SK-N-SH treated with all-trans-retinoic acid at 6 μM for 48 hours (cell line): Measurements from ENCODE around the gene HTR2A.

Experiments
- ATAC-seq: fragments of 200-7000 bp; cut with Tn5 transposase; 3 replicates; pipeline ENCODE4 v1.9.1; 2020; ENCODE audit warnings: mild to moderate bottlenecking, moderate library complexity
- ARNTL ChIP-seq: fragments of 450-650 bp; formaldehyde crosslinking; IDR thresholded peaks from 2 replicates; pipeline ENCODE4 v1.5.0; 2020; ENCODE audit warnings: low read depth, mild to moderate bottlenecking, moderate library complexity, borderline replicate concordance
- BACH2 ChIP-seq: fragments of 250-450 bp; sonication (Bioruptor Pico); IDR thresholded peaks from 2 replicates; pipeline ENCODE4 v1.9.0; 2021; ENCODE audit warnings: mild to moderate bottlenecking, borderline replicate concordance
- ESRRG ChIP-seq: fragments of 250-450 bp; sonication (Bioruptor Pico); IDR thresholded peaks from 2 replicates; pipeline ENCODE4 v1.6.1; 2021; ENCODE audit warnings: mild to moderate bottlenecking
- GLIS3 ChIP-seq: fragments of 250-450 bp; sonication (Bioruptor Pico); IDR thresholded peaks from 2 replicates; pipeline ENCODE4 v1.5.0; 2020; ENCODE audit warnings: mild to moderate bottlenecking, moderate library complexity
- ISL1 ChIP-seq: fragments of 250-450 bp; sonication (Bioruptor Pico); IDR thresholded peaks from 2 replicates; pipeline ENCODE4 v2.1.2; 2022; ENCODE audit warnings: mild to moderate bottlenecking, moderate library complexity
- OSR1 ChIP-seq: fragments of 250-450 bp; sonication (Bioruptor Pico); IDR thresholded peaks from 2 replicates; pipeline ENCODE4 v1.8.0; 2022; ENCODE audit warnings: moderate library complexity, mild to moderate bottlenecking, inconsistent platforms
- PPARA ChIP-seq: fragments of 250-450 bp; sonication (Bioruptor Pico); IDR thresholded peaks from 2 replicates; pipeline ENCODE4 v1.5.0; 2020; ENCODE audit warnings: mild to moderate bottlenecking, borderline replicate concordance
- RARB ChIP-seq: fragments of 250-450 bp; sonication (Bioruptor Pico); IDR thresholded peaks from 2 replicates; pipeline ENCODE4 v1.8.0; 2021; ENCODE audit warnings: mild to moderate bottlenecking, moderate library complexity
- SNAI2 ChIP-seq: fragments of 250-450 bp; sonication (Bioruptor Pico); IDR thresholded peaks from 2 replicates; pipeline ENCODE4 v1.5.0; 2020; ENCODE audit warnings: mild to moderate bottlenecking, moderate library complexity
- TCF4 ChIP-seq: fragments of 250-450 bp; sonication (Bioruptor Pico); IDR thresholded peaks from 2 replicates; pipeline ENCODE4 v1.8.0; 2021; ENCODE audit warnings: mild to moderate bottlenecking, moderate library complexity, borderline replicate concordance
- TOX ChIP-seq: fragments of 250-450 bp; sonication (Bioruptor Pico); IDR thresholded peaks from 2 replicates; pipeline ENCODE4 v1.8.0; 2021; ENCODE audit warnings: mild to moderate bottlenecking, moderate library complexity, borderline replicate concordance
- ZC3H10 ChIP-seq: fragments of 250-450 bp; sonication (Bioruptor Pico); IDR thresholded peaks from 2 replicates; pipeline ENCODE4 v1.5.1; 2021; ENCODE audit warnings: mild to moderate bottlenecking, moderate library complexity
- ZFP3 ChIP-seq: fragments of 250-450 bp; sonication (Bioruptor Pico); IDR thresholded peaks from 2 replicates; pipeline ENCODE4 v1.5.0; 2020; ENCODE audit warnings: mild to moderate bottlenecking, moderate library complexity
- ZFP30 ChIP-seq: fragments of 450-650 bp; formaldehyde crosslinking; IDR thresholded peaks from 2 replicates; pipeline ENCODE4 v1.5.0; 2022; ENCODE audit warnings: mild to moderate bottlenecking, moderate library complexity
- ZNF565 ChIP-seq: fragments of 450-650 bp; formaldehyde crosslinking; conservative IDR thresholded peaks from 2 replicates; pipeline ENCODE4 v1.5.0; 2020; ENCODE audit warnings: low read depth, mild to moderate bottlenecking, moderate library complexity
- ZNF70 ChIP-seq: fragments of 450-650 bp; formaldehyde crosslinking; IDR thresholded peaks from 2 replicates; pipeline ENCODE4 v1.5.0; 2020; ENCODE audit warnings: mild to moderate bottlenecking, moderate library complexity
- ZNF8 ChIP-seq: fragments of 450-650 bp; formaldehyde crosslinking; IDR thresholded peaks from 2 replicates; pipeline ENCODE4 v1.5.0; 2020; ENCODE audit warnings: mild to moderate bottlenecking, moderate library complexity
- TF ChIP-seq, protein P1 (sequence below): fragments of 250-450 bp; sonication (Bioruptor Pico); IDR thresholded peaks from 2 replicates; pipeline ENCODE4 v1.5.1; 2021; ENCODE audit warnings: mild to moderate bottlenecking, moderate library complexity
- TF ChIP-seq, protein P2 (sequence below): fragments of 250-450 bp; sonication (Bioruptor Pico); IDR thresholded peaks from 2 replicates; pipeline ENCODE4 v1.8.0; 2020; ENCODE audit warnings: mild to moderate bottlenecking, moderate library complexity, borderline replicate concordance
- TF ChIP-seq, protein P3 (sequence below): fragments of 250-450 bp; sonication (Bioruptor Pico); IDR thresholded peaks from 2 replicates; pipeline ENCODE4 v1.8.0; 2021; ENCODE audit warnings: low read depth, mild to moderate bottlenecking, moderate library complexity, borderline replicate concordance

The HTR2A gene

DNA sequence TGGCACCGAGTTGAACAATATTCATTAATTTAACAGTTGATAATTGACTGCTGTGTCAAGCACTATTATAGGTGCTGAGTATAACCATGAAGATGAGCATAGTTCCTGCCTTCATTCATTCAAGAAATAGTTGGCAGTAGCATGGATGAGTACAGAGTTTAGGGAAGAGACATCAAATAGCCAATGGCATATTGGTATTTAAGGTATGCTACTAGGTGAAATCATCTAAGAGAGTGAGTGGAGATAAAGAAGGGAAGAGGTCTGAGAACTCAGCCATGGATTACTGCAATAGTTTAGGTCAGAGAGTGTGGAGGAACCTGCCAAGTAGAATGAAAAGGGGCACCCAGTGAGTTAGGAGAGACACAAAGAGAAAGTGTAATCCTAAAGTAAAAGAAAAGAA is 4.9 kb upstream of the HTR2A start:
- TF ChIP-seq ISL1 (CRISPR knock-in tag) (no peak), OSR1 (CRISPR knock-in tag) (no peak), GLIS3 (CRISPR knock-in tag) (no peak), ZFP30 (no peak), ZNF70 (no peak), ARNTL (CRISPR knock-in tag) (no peak), RARB (CRISPR knock-in tag) (no peak), TOX (CRISPR knock-in tag) (no peak), PPARA (CRISPR knock-in tag) (no peak), ZC3H10 (CRISPR knock-in tag) (no peak)
- TF ChIP-seq, protein P1, sequence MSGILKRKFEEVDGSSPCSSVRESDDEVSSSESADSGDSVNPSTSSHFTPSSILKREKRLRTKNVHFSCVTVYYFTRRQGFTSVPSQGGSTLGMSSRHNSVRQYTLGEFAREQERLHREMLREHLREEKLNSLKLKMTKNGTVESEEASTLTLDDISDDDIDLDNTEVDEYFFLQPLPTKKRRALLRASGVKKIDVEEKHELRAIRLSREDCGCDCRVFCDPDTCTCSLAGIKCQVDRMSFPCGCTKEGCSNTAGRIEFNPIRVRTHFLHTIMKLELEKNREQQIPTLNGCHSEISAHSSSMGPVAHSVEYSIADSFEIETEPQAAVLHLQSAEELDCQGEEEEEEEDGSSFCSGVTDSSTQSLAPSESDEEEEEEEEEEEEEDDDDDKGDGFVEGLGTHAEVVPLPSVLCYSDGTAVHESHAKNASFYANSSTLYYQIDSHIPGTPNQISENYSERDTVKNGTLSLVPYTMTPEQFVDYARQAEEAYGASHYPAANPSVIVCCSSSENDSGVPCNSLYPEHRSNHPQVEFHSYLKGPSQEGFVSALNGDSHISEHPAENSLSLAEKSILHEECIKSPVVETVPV (CRISPR knock-in tag), result no peak
- TF ChIP-seq, protein P2, sequence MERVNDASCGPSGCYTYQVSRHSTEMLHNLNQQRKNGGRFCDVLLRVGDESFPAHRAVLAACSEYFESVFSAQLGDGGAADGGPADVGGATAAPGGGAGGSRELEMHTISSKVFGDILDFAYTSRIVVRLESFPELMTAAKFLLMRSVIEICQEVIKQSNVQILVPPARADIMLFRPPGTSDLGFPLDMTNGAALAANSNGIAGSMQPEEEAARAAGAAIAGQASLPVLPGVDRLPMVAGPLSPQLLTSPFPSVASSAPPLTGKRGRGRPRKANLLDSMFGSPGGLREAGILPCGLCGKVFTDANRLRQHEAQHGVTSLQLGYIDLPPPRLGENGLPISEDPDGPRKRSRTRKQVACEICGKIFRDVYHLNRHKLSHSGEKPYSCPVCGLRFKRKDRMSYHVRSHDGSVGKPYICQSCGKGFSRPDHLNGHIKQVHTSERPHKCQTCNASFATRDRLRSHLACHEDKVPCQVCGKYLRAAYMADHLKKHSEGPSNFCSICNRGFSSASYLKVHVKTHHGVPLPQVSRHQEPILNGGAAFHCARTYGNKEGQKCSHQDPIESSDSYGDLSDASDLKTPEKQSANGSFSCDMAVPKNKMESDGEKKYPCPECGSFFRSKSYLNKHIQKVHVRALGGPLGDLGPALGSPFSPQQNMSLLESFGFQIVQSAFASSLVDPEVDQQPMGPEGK (CRISPR knock-in tag), result no peak
- no peak for ATAC-seq

DNA sequence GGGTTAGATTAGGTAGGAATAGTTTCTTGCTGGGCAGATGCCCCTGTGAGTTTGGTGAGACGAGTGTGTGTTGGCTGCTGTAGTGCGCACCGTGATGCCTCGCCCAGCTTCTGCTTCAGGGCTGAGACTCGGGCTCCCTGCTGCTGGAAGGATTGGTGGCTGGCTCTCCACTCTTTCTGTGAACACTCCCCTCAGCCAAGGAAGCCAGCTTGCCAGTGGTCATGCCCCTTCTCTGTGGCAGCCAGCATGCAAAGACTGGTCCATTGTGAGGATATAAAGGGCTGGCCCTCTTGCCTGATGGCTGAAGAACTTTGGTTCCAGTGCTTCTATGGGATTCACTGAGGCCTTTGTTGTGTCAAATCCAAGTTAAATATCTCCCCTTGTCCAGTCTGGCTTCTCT is 2.9 kb upstream of the HTR2A start:
- no peak for ATAC-seq
- TF ChIP-seq ARNTL (CRISPR knock-in tag), result no peak
- no peak for TF ChIP-seq ESRRG (CRISPR knock-in tag)
- TF ChIP-seq ZNF8 (CRISPR knock-in tag), result no peak
- TF ChIP-seq PPARA (CRISPR knock-in tag), result no peak
- TF ChIP-seq, protein P1 (CRISPR knock-in tag), result no peak
- TF ChIP-seq ZNF70, result no peak
- no peak for TF ChIP-seq TCF4 (CRISPR knock-in tag)
- no peak for TF ChIP-seq BACH2 (CRISPR knock-in tag)
- no peak for TF ChIP-seq GLIS3 (CRISPR knock-in tag)
- TF ChIP-seq SNAI2 (CRISPR knock-in tag), result no peak

DNA sequence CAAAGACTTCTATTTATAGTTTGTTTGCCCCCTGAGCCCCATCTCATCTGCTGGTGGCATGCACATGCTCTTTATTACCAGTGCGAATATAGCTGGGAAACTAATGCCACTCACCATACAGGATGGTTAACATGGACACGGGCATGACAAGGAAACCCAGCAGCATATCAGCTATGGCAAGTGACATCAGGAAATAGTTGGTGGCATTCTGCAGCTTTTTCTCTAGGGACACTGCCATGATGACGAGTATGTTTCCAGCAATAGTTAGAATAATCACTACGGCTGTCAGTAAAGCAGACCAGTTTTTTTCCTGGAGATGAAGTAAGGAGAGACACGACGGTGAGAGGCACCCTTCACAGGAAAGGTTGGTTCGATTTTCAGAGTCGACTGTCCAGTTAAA is 1.5 kb downstream of the HTR2A start:
- no peak for ATAC-seq

More for the DNA sequence above, 1.5 kb downstream of the HTR2A start:
- TF ChIP-seq ZFP3, result no peak
- TF ChIP-seq ARNTL (CRISPR knock-in tag), result no peak
- TF ChIP-seq, protein P1 (CRISPR knock-in tag), result no peak
- no peak for TF ChIP-seq ZNF565 (CRISPR knock-in tag)
- no peak for TF ChIP-seq BACH2 (CRISPR knock-in tag)
- TF ChIP-seq, protein P3, sequence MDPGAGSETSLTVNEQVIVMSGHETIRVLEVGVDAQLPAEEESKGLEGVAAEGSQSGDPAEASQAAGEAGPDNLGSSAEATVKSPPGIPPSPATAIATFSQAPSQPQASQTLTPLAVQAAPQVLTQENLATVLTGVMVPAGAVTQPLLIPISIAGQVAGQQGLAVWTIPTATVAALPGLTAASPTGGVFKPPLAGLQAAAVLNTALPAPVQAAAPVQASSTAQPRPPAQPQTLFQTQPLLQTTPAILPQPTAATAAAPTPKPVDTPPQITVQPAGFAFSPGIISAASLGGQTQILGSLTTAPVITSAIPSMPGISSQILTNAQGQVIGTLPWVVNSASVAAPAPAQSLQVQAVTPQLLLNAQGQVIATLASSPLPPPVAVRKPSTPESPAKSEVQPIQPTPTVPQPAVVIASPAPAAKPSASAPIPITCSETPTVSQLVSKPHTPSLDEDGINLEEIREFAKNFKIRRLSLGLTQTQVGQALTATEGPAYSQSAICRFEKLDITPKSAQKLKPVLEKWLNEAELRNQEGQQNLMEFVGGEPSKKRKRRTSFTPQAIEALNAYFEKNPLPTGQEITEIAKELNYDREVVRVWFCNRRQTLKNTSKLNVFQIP (CRISPR knock-in tag), result no peak
- no peak for TF ChIP-seq TOX (CRISPR knock-in tag)
- TF ChIP-seq TCF4 (CRISPR knock-in tag), result no peak
- TF ChIP-seq, all 23 proteins: peak for 0
